Body of pancreas (tissue), 4 donors: Measurements from ENCODE around the gene PCDHA12. TPM values are rescaled to one million over a fixed set of nuclear protein-coding genes. Genes with fewer than 3 reads are reported as not detected.
"Not testable (repeated sequence)": the region's sequence is repeated elsewhere in the genome, so short reads cannot be mapped to it uniquely, and the experiment has no call there.

Experiments
- ATAC-seq: fragments of 150-250 bp; one replicate; pipeline ENCODE4 v1.9.1; 2016
- DNase-seq, 4 donors: peaks; one replicate each; pipeline ENCODE4 v3.0.0-alpha.2; 2019
- H3K27ac ChIP-seq, 4 donors: fragments of 200-600 bp; sonication (generic); 1 replicate in 3 of 4; 2 replicates in 1 of 4; pipeline versions ENCODE4 v1.5.1 to v1.6.1; 2016 to 2019; ENCODE audit warnings: mild to moderate bottlenecking in 1 of 4, mixed read lengths in 1 of 4, moderate library complexity in 1 of 4
- H3K27me3 ChIP-seq, 2 donors: fragments of 200-600 bp; sonication (generic); one replicate each; pipeline ENCODE4 v1.6.0; 2016; ENCODE audit warnings: mild to moderate bottlenecking in 1 of 2
- H3K36me3 ChIP-seq, 2 donors: fragments of 200-600 bp; sonication (generic); replicated peaks in 1 of 2; 2 replicates each; pipeline ENCODE4 v1.5.1; 2016; ENCODE audit warnings: low read depth in 2 of 2; ENCODE audit not compliant: insufficient read depth in 1 of 2
- H3K4me1 ChIP-seq: fragments of 200-600 bp; sonication (generic); one replicate; pipeline ENCODE4 v1.6.0; 2016
- H3K4me3 ChIP-seq, 2 donors: fragments of 200-600 bp; sonication (generic); 1 replicate in 1 of 2; 2 replicates in 1 of 2; pipeline ENCODE4 v1.5.1; 2016 to 2019
- H3K9me3 ChIP-seq, 3 donors: fragments of 200-600 bp; sonication (generic); 1 replicate in 2 of 3; 2 replicates in 1 of 3; pipeline ENCODE4 v1.5.1; 2016
- CTCF ChIP-seq, 7 experiments: fragments of 450-650 bp in 4 of 7; fragments of 200-600 bp in 3 of 7; sonication (generic) in 3 of 7; IDR thresholded peaks; one replicate each; pipeline ENCODE4 v1.5.1; 2016 to 2019; ENCODE audit warnings: antibody characterized with exemption in 7 of 7
- POLR2A ChIP-seq, 3 donors: fragments of 450-650 bp; IDR thresholded peaks; one replicate each; pipeline ENCODE4 v1.6.1; 2016; ENCODE audit warnings: antibody characterized with exemption in 3 of 3, mild to moderate bottlenecking in 2 of 3
- WGBS, 2 donors: methylation state at CpG; one replicate each; pipeline ENCODE4 v1.1.5; 2017; 5-methylcytosine and 5-hydroxymethylcytosine counted together
- intact Hi-C: fragments of 100-400 bp; cut with DNase I; formaldehyde crosslinking; loops from one replicate; pipeline ENCODE4 v1.15.1; 2023
- total RNA-seq, 2 donors: library from RNA; depleted of rRNA; stranded (reverse); fragments of >200 nt; gene quantifications; one replicate each; pipeline ENCODE4 v1.1.0, GENCODE V29; 2016

The PCDHA12 gene, protein sequence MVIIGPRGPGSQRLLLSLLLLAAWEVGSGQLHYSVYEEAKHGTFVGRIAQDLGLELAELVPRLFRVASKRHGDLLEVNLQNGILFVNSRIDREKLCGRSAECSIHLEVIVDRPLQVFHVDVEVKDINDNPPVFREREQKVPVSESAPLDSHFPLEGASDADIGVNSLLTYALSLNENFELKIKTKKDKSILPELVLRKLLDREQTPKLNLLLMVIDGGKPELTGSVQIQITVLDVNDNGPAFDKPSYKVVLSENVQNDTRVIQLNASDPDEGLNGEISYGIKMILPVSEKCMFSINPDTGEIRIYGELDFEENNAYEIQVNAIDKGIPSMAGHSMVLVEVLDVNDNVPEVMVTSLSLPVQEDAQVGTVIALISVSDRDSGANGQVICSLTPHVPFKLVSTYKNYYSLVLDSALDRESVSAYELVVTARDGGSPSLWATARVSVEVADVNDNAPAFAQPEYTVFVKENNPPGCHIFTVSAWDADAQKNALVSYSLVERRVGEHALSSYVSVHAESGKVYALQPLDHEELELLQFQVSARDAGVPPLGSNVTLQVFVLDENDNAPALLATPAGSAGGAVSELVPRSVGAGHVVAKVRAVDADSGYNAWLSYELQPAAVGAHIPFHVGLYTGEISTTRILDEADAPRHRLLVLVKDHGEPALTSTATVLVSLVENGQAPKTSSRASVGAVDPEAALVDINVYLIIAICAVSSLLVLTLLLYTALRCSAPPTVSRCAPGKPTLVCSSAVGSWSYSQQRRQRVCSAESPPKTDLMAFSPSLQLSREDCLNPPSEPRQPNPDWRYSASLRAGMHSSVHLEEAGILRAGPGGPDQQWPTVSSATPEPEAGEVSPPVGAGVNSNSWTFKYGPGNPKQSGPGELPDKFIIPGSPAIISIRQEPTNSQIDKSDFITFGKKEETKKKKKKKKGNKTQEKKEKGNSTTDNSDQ
- total RNA-seq: 1 to 10 TPM; 3.6 to 3.9 TPM

- intact Hi-C loops: no loop called here
- Histone ChIP-seq H3K36me3 (no peaks in the 10 kb centered on the region), H3K27me3 (no peaks in the 10 kb centered on the region), H3K4me1 (no peaks in the 10 kb centered on the region), H3K4me3 (no peak within 1 kb of the TSS), H3K27ac (no peak within 1 kb of the TSS), H3K9me3 (peaks cover 0 to 36% (median 2%) of the 10 kb centered on the region in 3 donors)
- 14 to 15% methylated on average over 34 to 47 of the region's 47 CpGs for WGBS, 2 donors
- TF ChIP-seq CTCF (IDR thresholded peaks at IDR 0.05) (peak in 5 of 7 experiments; percentile 5 to 32 (median 25)), POLR2A (IDR thresholded peaks at IDR 0.05) (no peak)
- ATAC-seq (peak; percentile 40), DNase-seq (no peak)
Observed at GRCh38 chr5:140875085-140876065, at the start of gene PCDHA12. TSS of gene PCDHA12 (plus strand) at chr5:140875308. CDS start at chr5:140875473, 165 bp downstream.

GRCh38 chr5:140827704-140828361 lies 47.3 kb upstream of the PCDHA12 start, which contains the start of gene PCDHA6:
TSS of gene PCDHA6 (plus strand) at chr5:140827960. CDS start at chr5:140828092, 132 bp downstream.
- H3K9me3 ChIP-seq: peaks cover 0 to 31% (median 4%) of the 10 kb centered on the region in 3 donors
- H3K27ac ChIP-seq: no peak within 1 kb of the TSS
- WGBS, 2 donors: 14 to 15% methylated on average over 26 to 27 of the region's 27 CpGs
- DNase-seq (no peak), ATAC-seq (peak; percentile 47)
- no peaks in the 10 kb centered on the region for H3K36me3 ChIP-seq
- no peaks in the 10 kb centered on the region for H3K4me1 ChIP-seq
- intact Hi-C loops: no loop called here
- TF ChIP-seq POLR2A (IDR thresholded peaks at IDR 0.05) (no peak), CTCF (IDR thresholded peaks at IDR 0.05) (peak in 3 of 7 experiments; percentile 8 to 24 (median 16))
- H3K27me3 ChIP-seq: no peaks in the 10 kb centered on the region
- no peak within 1 kb of the TSS for H3K4me3 ChIP-seq

DNA sequence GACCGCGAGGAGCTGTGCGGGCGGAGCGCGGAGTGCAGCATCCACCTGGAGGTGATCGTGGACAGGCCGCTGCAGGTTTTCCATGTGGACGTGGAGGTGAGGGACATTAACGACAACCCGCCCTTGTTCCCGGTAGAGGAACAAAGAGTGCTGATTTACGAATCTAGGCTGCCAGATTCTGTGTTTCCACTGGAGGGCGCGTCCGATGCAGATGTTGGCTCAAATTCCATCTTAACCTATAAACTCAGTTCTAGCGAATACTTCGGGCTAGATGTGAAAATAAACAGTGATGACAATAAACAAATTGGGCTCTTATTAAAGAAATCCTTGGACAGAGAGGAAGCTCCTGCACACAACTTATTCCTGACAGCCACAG lies 46.8 kb upstream of the PCDHA12 start:
- intact Hi-C loops: no loop called here
- no peaks in the 10 kb centered on the region for H3K27me3 ChIP-seq
- H3K9me3 ChIP-seq: peaks cover 0 to 26% (median 4%) of the 10 kb centered on the region in 3 donors
- no peaks in the 10 kb centered on the region for H3K36me3 ChIP-seq
- DNase-seq (no peak), ATAC-seq (no peak)
- H3K27ac ChIP-seq: no peak overlapping the region
- TF ChIP-seq CTCF (IDR thresholded peaks at IDR 0.05) (peak in 3 of 7 experiments; percentile 5 to 10 (median 6)), POLR2A (IDR thresholded peaks at IDR 0.05) (no peak)
- no peaks in the 10 kb centered on the region for H3K4me1 ChIP-seq
- no peak overlapping the region for H3K4me3 ChIP-seq
- whole genome bisulfite sequencing, 2 donors: 18 to 22% methylated on average over 9 to 18 of the region's 18 CpGs

GRCh38 chr5:140829511-140830501 lies 45.3 kb upstream of the PCDHA12 start:
- DNase-seq, intact Hi-C loops, H3K4me1 ChIP-seq, ATAC-seq, H3K36me3 ChIP-seq, H3K4me3 ChIP-seq, H3K27me3 ChIP-seq, H3K27ac ChIP-seq: not testable (repeated sequence)
- H3K9me3 ChIP-seq: peaks cover 0 to 30% (median 0%) of the 10 kb centered on the region in 3 donors
- 26 to 35% methylated on average over 14 to 80 of the region's 106 CpGs for WGBS, 2 donors
